ENCODE measurements around the gene OCIAD2.

The OCIAD2 gene

GRCh38 chr4:48913346-48913745 is 6.8 kb upstream of the OCIAD2 start:
- H3K36me3 ChIP-seq = no peaks in the 10 kb centered on the region
- no peak overlapping the region for H3K4me3 ChIP-seq (ENCODE audit: low read depth, low read length)
- no peak for TF ChIP-seq CTCF (IDR thresholded peaks at IDR 0.05; ENCODE audit: low read depth, low read length)
- H3K9me3 ChIP-seq (ENCODE audit: severe bottlenecking) = no peaks in the 10 kb centered on the region
- no peaks in the 10 kb centered on the region for H3K27me3 ChIP-seq (ENCODE audit: insufficient read depth, low read depth, severe bottlenecking)
- no peak overlapping the region for H3K27ac ChIP-seq
- no peak for DNase-seq

GRCh38 chr4:48912349-48912748 is 5.8 kb upstream of the OCIAD2 start:
- no peak for TF ChIP-seq CTCF (IDR thresholded peaks at IDR 0.05; ENCODE audit: low read depth, low read length)
- no peaks in the 10 kb centered on the region for H3K27me3 ChIP-seq (ENCODE audit: insufficient read depth, low read depth, severe bottlenecking)
- H3K27ac ChIP-seq = no peak overlapping the region
- no peak overlapping the region for H3K4me3 ChIP-seq (ENCODE audit: low read depth, low read length)
- no peaks in the 10 kb centered on the region for H3K9me3 ChIP-seq (ENCODE audit: severe bottlenecking)
- H3K36me3 ChIP-seq = no peaks in the 10 kb centered on the region
- DNase-seq = no peak

GRCh38 chr4:48910511-48910910 is 3.9 kb upstream of the OCIAD2 start:
- no peaks in the 10 kb centered on the region; the same call in 1 of the 2 replicates for H3K36me3 ChIP-seq
- no peak for DNase-seq
- TF ChIP-seq CTCF (IDR thresholded peaks at IDR 0.05; ENCODE audit: low read depth, low read length) = no peak
- no peaks in the 10 kb centered on the region for H3K9me3 ChIP-seq (ENCODE audit: severe bottlenecking)
- no peak overlapping the region for H3K27ac ChIP-seq
- no peak overlapping the region for H3K4me3 ChIP-seq (ENCODE audit: low read depth, low read length)
- H3K27me3 ChIP-seq (ENCODE audit: insufficient read depth, low read depth, severe bottlenecking) = no peaks in the 10 kb centered on the region

GRCh38 chr4:48909697-48910096 is 3.1 kb upstream of the OCIAD2 start:
- no peak for DNase-seq
- TF ChIP-seq CTCF (IDR thresholded peaks at IDR 0.05; ENCODE audit: low read depth, low read length) = no peak

GRCh38 chr4:48908687-48909086 is 2.1 kb upstream of the OCIAD2 start:
- peaks cover 12% of the 10 kb centered on the region for H3K36me3 ChIP-seq
- H3K27ac ChIP-seq = no peak overlapping the region

More at GRCh38 chr4:48909697-48910096, 3.1 kb upstream of the OCIAD2 start:
- H3K36me3 ChIP-seq = peaks cover 3% of the 10 kb centered on the region
- no peak overlapping the region for H3K27ac ChIP-seq
- no peaks in the 10 kb centered on the region for H3K9me3 ChIP-seq (ENCODE audit: severe bottlenecking)
- no peak overlapping the region for H3K4me3 ChIP-seq (ENCODE audit: low read depth, low read length)
- no peaks in the 10 kb centered on the region for H3K27me3 ChIP-seq (ENCODE audit: insufficient read depth, low read depth, severe bottlenecking)

More at GRCh38 chr4:48908687-48909086, 2.1 kb upstream of the OCIAD2 start:
- no peak for TF ChIP-seq CTCF (IDR thresholded peaks at IDR 0.05; ENCODE audit: low read depth, low read length)
- H3K9me3 ChIP-seq (ENCODE audit: severe bottlenecking) = no peaks in the 10 kb centered on the region
- no peak for DNase-seq
- no peaks in the 10 kb centered on the region for H3K27me3 ChIP-seq (ENCODE audit: insufficient read depth, low read depth, severe bottlenecking)
- no peak overlapping the region for H3K4me3 ChIP-seq (ENCODE audit: low read depth, low read length)
